Retinal pigment epithelial cell (primary cell): ENCODE measurements around the gene NCKAP5.

Experiments used
- DNase-seq: peaks from one replicate; pipeline ENCODE4 v3.0.0-alpha.2; 2010; ENCODE audit warnings: low read depth
- H3K4me3 ChIP-seq: 2 replicates; pipeline ENCODE4 v1.5.1; 2011; ENCODE audit warnings: mild to moderate bottlenecking, low read length, control low read depth, moderate library complexity
- CTCF ChIP-seq: conservative IDR thresholded peaks from 2 replicates; pipeline ENCODE4 v1.5.1; 2011; ENCODE audit warnings: low read depth, low read length, control low read depth, inconsistent platforms

Gene NCKAP5

GRCh38 chr2:132963161-132963560 lies 605.1 kb downstream of the NCKAP5 start:
- no peak overlapping the region for H3K4me3 ChIP-seq
- TF ChIP-seq CTCF, result no peak
- DNase-seq, result no peak

DNA sequence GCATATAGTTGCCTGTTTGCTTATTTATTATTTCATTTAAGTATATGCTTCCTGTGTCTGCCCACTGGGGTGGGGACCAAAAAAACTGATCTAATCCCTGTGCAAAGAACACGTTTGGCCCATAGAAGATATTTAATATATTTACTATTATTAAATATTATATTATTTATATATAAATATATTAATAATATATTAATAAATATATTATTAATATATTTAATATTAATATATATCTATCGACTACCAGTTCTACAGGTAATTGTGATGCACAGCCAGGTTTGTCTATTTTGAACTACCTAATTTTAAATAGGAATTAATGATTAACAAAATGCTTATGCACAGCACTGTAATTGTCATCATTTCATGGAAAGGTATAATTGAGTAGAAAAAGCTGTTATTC lies 609.4 kb downstream of the NCKAP5 start:
- TF ChIP-seq CTCF, result no peak
- H3K4me3 ChIP-seq, result no peak overlapping the region
- no peak for DNase-seq

DNA sequence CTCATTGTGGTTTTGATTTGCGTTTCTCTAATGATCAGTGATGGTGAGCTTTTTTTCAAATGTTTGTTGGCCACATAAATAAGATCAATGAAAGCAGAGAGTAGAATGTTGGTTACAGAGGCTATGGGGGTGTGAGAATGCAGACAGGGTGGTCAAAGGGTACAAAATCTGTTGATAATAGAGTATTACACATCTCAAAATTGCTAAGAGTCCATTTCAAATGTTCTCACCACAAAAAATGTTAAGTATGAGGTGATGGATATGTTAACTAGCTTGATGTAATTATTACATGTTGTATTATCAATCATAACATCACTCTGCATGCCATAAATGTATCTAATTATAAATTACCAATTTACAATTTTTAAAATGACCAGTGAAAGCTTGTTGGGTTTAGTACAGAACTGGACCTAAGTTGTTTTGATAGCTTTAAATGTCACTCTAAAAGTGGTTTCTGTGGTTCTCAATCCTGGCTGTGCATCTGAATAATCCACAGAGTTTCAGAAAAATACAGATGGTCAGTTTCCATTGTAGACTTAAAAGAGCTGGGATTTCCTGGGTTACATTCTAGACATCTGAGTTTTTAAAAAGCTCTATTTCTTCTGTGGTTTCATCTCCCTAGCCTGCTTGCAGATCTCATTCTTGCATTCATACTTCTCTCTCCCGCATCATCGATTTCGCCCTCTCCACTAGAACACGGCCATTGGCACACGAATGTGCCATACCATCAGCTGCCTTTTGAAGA lies 612.2 kb downstream of the NCKAP5 start:
- H3K4me3 ChIP-seq, result no peak overlapping the region
- TF ChIP-seq CTCF, result no peak
- DNase-seq, result no peak

GRCh38 chr2:132953771-132954170 lies 614.5 kb downstream of the NCKAP5 start:
- no peak for TF ChIP-seq CTCF
- DNase-seq, result no peak
- no peak overlapping the region for H3K4me3 ChIP-seq

DNA sequence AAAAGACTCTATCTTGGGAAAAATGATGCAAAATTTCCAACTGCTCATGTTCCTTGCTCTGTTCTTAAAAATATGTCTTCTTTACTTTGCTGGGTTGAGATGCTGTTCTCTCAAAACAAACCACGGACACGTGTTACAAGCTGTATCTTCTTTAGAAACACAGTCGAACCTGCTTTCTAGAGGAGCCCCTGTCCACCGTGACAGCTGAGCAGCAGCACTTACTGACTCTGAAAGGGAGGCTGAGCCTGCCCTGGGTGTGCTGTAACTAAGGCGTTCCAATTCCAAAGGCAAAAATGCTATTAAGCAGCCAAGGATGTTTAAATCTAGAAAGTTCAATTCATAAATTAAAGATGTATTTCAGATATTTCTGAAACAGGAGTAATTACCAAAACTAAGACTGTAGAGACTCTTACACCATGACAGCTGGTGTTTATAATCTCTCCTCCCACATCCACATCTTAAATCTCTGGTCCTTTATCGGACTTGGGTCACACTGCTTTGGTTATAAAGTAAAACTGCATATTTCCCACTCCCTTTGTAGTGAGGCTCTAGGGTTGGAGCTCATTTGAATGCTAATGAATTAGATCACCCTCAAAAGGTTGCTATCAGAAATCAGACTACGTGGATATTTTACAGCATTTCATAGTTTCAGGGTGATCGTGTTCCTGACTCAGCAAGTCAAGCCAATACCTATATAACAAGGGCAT lies 617.1 kb downstream of the NCKAP5 start:
- H3K4me3 ChIP-seq, result no peak overlapping the region
- no peak for DNase-seq
- no peak for TF ChIP-seq CTCF

GRCh38 chr2:132949108-132949507 lies 619.2 kb downstream of the NCKAP5 start:
- DNase-seq, result no peak
- TF ChIP-seq CTCF, result no peak

DNA sequence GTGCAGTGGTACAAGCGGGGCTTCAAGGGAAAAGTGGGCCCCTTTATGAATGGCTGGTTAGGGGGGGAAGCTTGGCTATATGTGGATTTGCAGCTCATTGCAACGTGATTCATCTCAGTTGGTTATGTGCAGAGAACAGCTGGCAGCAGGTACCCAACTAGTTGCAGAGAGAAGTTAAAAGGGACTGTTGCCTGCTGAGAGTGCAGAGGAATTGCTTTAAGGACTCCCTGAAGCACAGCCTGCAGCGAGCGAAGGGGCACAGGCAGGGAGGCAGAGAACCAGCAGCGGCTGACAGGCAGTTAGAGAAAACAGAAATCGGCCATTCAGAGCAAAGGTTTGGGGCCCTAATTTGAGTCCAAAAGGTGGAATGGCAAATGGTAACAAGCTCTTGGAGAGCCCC lies 620.1 kb downstream of the NCKAP5 start:
- DNase-seq, result no peak
- TF ChIP-seq CTCF, result no peak
- H3K4me3 ChIP-seq, result no peak overlapping the region

More at GRCh38 chr2:132949108-132949507, 619.2 kb downstream of the NCKAP5 start:
- no peak overlapping the region for H3K4me3 ChIP-seq
